ENCODE measurements around the gene PRG2.

The PRG2 gene

GRCh38 chr11:57426439-57426928, 36.0 kb upstream of the PRG2 start:
- ATAC-seq = no peak
- no peak for TF ChIP-seq OSR1 (CRISPR knock-in tag; IDR thresholded peaks at IDR 0.05)
- TF ChIP-seq ARNTL (CRISPR knock-in tag; IDR thresholded peaks at IDR 0.05; ENCODE audit: borderline replicate concordance, low read depth) = no peak
- no peak for TF ChIP-seq SNAI2 (CRISPR knock-in tag; IDR thresholded peaks at IDR 0.05)
- no peak for TF ChIP-seq ZC3H10 (CRISPR knock-in tag; IDR thresholded peaks at IDR 0.05)
- no peak for TF ChIP-seq ZFP3 (CRISPR knock-in tag; IDR thresholded peaks at IDR 0.05)
- no peak for TF ChIP-seq TCF4 (CRISPR knock-in tag; IDR thresholded peaks at IDR 0.05; ENCODE audit: borderline replicate concordance)
- no peak for TF ChIP-seq ZFP30 (CRISPR knock-in tag; IDR thresholded peaks at IDR 0.05)
- no peak for TF ChIP-seq RARB (CRISPR knock-in tag; IDR thresholded peaks at IDR 0.05)
- no peak for TF ChIP-seq CSDC2 (CRISPR knock-in tag; IDR thresholded peaks at IDR 0.05)
- TF ChIP-seq, protein P1, sequence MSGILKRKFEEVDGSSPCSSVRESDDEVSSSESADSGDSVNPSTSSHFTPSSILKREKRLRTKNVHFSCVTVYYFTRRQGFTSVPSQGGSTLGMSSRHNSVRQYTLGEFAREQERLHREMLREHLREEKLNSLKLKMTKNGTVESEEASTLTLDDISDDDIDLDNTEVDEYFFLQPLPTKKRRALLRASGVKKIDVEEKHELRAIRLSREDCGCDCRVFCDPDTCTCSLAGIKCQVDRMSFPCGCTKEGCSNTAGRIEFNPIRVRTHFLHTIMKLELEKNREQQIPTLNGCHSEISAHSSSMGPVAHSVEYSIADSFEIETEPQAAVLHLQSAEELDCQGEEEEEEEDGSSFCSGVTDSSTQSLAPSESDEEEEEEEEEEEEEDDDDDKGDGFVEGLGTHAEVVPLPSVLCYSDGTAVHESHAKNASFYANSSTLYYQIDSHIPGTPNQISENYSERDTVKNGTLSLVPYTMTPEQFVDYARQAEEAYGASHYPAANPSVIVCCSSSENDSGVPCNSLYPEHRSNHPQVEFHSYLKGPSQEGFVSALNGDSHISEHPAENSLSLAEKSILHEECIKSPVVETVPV (CRISPR knock-in tag; IDR thresholded peaks at IDR 0.05) = no peak
- no peak for TF ChIP-seq BACH2 (CRISPR knock-in tag; IDR thresholded peaks at IDR 0.05; ENCODE audit: borderline replicate concordance)
- TF ChIP-seq TSHZ2 (CRISPR knock-in tag; IDR thresholded peaks at IDR 0.05) = no peak
- TF ChIP-seq PPARA (CRISPR knock-in tag; IDR thresholded peaks at IDR 0.05; ENCODE audit: borderline replicate concordance) = no peak

GRCh38 chr11:57425565-57426438, 35.4 kb upstream of the PRG2 start:
- no peak for ATAC-seq
- TF ChIP-seq GLIS3 (CRISPR knock-in tag; IDR thresholded peaks at IDR 0.05) (no peak), ZFP30 (CRISPR knock-in tag; IDR thresholded peaks at IDR 0.05) (no peak), ESRRG (CRISPR knock-in tag; IDR thresholded peaks at IDR 0.05) (no peak), ARNTL (CRISPR knock-in tag; IDR thresholded peaks at IDR 0.05; ENCODE audit: borderline replicate concordance, low read depth) (no peak), PPARA (CRISPR knock-in tag; IDR thresholded peaks at IDR 0.05; ENCODE audit: borderline replicate concordance) (no peak), CSDC2 (CRISPR knock-in tag; IDR thresholded peaks at IDR 0.05) (no peak), ZFP3 (CRISPR knock-in tag; IDR thresholded peaks at IDR 0.05) (no peak), RARB (CRISPR knock-in tag; IDR thresholded peaks at IDR 0.05) (no peak), ZNF70 (CRISPR knock-in tag; IDR thresholded peaks at IDR 0.05) (no peak), BACH2 (CRISPR knock-in tag; IDR thresholded peaks at IDR 0.05; ENCODE audit: borderline replicate concordance) (no peak), ISL1 (CRISPR knock-in tag; IDR thresholded peaks at IDR 0.05) (no peak)
- TF ChIP-seq, protein P1 (CRISPR knock-in tag; IDR thresholded peaks at IDR 0.05) = no peak

DNA sequence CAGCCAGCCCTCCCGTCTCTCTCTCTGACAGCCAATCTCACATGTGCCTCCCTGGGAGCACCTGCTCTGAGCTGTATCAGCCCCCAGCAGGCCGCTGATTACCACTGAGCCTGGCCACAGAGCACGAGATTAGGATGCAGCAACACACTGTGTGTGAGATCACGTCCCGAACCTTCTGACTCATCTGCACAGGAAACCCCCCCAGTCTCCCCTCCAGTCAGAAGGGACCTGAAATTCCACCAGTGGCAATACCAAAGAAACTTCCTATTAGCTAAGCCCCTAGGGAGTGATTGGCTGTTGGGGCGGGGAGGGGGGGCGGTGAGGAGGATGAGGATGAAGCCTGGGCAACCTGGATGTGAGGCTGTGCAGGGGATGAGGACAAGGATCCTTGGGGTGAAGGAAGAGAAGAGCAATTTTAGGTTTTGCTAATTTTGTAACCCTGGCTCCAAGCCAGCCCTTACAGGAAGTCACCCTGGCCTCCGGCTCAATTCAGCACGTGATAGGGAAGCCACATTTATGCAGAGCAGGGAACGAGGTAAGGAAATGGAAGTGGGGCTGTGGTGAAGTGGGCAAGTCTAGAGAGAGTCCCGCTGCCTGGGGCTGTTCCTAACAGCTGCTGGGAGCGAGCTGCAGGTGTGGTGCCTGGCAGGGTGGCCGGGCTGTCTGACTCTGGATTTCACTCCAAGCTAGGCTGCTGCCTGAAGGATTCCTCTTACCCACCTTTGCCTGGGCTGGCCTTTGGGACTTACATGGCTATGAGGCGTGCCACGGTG, 34.5 kb upstream of the PRG2 start:
- peak; percentile 65; the same call in 1 of the 2 replicates for TF ChIP-seq PATZ1 (CRISPR knock-in tag; IDR thresholded peaks at IDR 0.05; ENCODE audit: borderline replicate concordance)
- TF ChIP-seq ISL1 (CRISPR knock-in tag; IDR thresholded peaks at IDR 0.05) = no peak
- ATAC-seq = peak; percentile 50
